Glomerular visceral epithelial cell (primary cell): ENCODE data around the gene VSTM4.

Source experiments
- DNase-seq: peaks from one replicate; pipeline ENCODE4 v3.0.0-alpha.2; 2016; ENCODE audit errors: extremely low spot score

Gene VSTM4, protein sequence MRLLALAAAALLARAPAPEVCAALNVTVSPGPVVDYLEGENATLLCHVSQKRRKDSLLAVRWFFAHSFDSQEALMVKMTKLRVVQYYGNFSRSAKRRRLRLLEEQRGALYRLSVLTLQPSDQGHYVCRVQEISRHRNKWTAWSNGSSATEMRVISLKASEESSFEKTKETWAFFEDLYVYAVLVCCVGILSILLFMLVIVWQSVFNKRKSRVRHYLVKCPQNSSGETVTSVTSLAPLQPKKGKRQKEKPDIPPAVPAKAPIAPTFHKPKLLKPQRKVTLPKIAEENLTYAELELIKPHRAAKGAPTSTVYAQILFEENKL

DNA sequence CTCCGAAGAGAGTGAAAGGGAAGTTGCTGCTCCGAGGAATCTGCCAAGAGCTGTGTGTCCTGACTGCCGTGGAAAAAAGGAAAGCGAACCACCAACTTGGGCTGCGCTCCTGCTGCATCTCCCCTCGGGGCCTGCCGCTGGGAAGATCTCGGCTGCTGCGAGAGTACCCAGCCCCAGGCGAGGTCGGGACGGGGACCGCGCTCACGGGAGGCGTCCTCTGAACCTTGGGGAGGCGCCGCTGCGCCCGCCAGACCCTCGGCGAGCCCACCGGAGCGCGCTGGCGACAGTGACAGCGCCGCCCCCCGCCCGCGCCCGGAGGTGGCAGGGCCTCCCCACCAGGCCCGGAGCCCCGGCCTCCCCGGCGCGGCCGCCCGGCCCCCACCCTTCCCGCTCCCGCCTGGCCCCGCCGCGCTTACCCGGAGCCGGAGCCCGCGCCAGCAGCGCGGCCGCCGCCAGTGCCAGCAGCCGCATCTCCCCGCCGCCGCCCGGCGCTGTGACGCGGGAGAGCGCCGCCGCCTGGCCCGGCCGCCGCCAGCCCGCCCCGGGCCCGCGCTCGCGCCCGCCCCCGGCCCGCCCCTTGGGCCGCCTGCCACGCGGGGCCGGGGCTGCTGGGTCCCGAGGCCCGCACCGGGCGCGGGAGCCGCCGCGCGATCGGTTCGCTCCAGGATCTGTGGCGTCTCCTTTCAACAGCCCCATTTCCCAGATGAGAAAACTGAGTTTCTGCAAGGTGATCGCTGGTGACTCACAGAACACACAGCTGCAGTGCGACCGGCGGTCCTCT, at the start of gene VSTM4:
VSTM4 (minus strand) TSS at position 508 of the 781 bp plus-strand sequence; CDS start at position 471, 37 bp downstream.
- DNase-seq = peak; percentile 49

DNA sequence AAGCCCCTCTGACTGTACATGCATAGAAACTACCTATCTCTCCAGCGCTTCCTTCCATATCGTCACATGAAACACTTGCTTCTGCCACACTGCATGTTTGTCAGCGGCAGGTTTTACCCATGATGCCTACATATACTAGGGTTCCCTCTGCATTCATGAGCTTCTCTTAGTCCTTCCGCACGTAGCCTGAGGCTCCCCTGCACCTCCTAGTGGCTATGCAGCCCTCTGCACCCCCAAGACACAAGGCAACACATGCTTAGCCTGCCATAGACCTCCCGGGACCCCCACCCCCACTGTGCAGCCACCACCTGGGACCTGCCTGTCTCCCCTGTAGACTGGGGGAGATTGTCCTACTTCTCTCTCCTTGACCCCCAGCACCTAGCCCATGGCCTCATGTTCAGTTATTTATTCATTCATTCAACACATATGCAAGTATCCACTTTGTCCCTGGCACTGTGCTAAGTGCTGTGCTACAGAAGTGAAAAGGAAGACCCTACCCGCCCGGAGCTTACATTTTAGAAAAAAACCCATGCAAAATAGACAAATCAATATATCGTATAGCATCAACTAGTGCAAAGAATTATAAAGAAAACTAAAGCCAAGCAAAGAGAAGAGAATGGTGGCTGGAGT, 49.4 kb upstream of the VSTM4 start:
- peak; percentile 25 for DNase-seq

DNA sequence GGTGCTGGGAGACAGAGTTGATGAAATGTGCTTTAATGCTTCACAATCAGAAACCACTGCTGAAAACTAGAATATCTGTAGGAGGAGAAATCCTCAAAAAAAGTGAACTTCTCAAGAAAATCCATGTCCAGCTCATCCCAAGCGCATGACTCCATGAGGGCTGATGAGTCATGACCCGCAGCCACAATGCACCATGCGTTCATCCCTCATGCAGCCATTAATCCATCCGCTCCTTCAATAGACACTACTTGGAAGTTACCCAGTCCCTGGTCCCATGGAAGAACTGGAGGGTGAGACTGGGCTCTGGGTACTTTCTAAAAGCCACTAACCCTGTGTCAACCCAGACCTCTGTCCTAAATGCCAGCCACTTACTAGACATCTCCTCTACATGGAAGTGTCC, 48.4 kb upstream of the VSTM4 start:
- DNase-seq = peak; percentile 59

DNA sequence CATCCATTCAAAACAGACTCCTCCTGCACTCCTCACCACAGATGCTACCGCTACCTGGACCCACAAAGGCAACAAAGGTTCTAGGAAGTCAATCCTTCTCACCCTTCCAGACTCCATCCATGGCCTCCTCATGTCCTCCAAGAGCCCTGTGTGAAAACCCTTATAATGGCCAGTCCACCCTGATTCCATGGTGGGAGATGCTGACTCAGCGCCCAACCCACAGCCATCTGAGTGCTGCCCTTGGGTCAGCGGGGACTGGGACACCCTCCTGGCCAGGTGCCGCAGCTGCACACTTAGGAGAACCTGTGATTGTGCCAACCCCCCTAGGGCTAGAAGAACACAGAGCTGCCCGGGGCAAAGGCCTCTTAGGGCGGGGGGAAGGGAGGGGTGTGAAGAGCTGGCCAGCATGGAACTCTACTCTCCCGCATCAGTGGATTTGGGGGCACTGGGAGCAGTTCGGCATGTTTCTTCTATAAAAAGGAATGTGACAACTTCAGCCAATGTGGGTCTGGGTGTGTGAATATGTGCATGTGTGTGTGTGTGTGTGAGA, 47.5 kb upstream of the VSTM4 start:
- DNase-seq = no peak

DNA sequence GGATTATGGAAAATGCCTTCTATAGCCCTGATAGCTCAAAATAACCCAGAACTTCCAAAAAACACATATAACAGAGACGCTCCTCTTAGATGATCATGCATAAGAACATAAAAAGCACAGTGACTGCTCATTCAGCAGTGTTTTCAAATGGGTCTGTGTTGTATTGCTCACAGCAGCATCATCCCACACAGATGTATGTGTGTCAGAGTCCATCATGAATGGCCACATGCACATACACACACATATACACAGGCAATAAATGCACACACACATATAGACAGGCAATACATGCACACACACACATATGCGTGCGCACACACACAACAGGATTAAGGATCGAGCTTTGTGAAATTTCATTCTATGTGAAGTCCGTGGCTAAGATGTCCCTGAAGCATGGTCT, 46.7 kb upstream of the VSTM4 start:
- no peak for DNase-seq

DNA sequence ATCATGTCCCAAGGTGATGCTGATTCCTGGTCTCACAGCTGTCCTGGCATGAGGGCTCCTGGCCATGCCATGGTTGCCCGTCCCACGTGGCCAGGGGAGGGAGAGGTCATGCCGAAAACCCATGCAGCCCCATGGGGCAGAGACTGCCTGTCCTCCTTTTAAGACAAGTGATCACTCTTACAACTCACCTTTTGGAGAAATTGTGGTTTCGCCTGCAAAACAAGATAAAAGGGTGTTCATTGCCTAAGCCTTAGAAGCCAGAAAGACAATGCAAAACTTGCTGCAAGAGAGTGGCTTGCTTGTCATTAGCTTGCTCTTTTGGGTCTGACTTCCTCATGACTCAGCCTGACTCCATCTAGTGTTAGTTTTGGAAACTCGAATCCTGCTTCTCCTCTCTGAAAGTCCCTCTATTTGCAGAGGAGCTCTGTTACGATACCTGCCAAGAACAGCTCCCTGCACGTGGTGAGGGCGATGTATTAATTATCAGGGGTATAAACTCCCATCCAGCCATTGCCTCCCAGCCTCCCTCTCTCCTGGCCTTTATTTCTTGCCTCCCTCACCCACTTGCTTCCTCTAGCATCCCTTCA, 46.2 kb upstream of the VSTM4 start:
- DNase-seq = peak; percentile 30

DNA sequence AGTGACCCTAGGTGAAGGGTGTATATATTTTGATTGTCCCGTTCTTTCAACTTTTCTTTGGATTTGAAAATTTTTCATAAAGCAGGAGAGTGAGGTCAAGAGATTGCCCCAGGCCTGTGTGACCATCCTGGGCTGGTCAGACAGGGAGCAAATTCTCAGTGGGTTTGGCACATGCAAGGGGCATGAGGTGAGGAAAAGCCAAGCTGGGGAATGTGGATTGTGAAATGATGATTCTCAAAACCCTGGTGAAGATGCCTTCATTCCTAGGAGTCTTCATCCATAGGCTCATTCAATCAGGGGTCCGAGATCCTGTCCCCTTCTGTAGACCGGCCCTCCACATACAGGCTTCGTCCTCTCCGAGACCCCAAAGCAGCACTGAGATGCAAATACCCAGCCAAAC, 45.5 kb upstream of the VSTM4 start:
- no peak for DNase-seq

DNA sequence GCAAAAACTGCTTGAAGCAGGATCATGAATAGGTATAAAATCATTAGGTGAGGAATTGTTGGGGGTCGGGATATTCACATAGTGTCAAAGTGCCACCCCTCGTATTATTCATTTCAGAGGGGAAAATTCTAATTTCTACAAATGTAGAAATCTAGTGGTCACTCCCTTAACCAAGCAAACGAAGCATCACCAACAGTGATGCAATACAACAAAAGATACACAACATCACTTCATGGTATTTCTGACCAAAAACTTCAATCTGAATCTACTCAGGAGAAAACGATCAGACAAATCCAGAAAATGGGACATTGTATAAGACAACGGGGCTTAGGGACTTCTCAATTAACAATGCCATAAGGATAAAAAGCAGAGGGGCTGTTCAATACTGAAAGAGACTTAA, 44.8 kb upstream of the VSTM4 start:
- DNase-seq = no peak

DNA sequence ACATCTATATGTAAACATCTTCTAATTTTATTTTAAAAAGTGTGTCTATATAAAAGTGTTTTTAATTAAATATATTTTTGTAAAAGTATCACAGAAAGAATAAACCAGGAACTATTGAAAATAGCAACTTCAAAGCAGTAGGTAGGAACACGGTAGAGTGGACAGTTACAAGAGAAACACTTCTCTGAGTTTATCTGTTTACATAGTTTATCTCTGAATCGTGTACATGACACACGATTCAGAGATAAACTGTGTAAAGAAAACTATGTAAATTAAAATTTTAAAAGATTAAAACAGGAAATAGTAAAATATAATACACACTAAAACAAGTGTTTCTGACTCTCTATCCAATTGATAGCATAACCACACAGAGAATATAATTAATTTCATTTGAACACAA, 43.6 kb upstream of the VSTM4 start:
- no peak for DNase-seq

DNA sequence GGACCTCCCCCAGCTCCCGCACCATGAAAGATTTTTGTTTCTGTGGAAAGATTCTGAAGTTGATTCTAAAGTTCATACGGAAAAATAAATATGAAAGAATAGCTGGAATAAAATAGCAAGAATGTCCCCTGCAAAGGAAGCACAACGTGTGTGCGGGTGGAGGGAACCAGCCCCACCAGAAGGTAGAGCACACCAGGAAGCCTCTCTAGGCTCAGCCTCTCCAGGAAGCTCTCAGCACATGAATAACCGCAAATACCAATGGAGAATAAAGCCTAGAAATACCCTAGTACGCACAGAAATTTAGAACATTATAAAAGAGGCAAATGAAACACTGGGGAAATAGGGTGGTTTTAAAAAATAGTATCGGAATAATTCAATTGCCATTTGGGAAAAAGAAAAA, 43.1 kb upstream of the VSTM4 start:
- no peak for DNase-seq

DNA sequence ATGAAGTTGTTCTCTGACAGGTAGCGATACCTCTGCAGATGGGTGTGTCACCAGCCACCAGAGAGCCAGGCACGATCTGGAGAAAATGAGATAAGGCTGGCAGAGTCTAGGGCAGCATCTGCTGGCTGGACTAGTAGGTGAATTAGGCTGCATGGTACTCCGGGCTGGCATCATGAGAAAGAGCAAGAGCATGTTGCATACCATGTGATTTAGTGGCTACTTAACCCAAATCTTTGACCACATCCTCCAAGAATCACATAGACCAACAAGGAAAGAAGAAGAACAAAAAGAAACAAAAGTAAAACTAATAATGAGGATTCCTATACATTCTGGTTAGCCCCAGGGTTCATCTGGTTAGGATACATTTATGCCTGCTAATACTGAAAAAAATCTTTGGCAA, 41.9 kb upstream of the VSTM4 start:
- DNase-seq = no peak

DNA sequence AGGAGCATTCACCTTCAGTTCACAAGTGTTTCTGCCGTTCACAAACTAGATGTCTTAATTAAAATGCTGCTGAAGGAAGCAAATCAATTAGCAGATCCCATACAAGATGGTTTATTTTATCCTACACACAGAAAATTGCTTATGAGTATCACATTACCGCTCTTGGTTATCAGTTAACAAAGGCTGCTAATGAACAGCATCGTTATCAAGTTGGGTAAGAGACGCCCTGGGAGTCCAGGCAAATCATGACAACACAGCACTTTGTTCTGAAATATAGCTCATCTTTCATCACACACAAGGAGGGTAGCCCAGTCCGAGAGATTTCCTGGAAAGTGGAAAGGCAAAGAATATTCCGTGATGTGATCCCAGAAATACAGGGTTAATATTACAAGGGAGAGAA, 39.3 kb upstream of the VSTM4 start:
- no peak for DNase-seq

DNA sequence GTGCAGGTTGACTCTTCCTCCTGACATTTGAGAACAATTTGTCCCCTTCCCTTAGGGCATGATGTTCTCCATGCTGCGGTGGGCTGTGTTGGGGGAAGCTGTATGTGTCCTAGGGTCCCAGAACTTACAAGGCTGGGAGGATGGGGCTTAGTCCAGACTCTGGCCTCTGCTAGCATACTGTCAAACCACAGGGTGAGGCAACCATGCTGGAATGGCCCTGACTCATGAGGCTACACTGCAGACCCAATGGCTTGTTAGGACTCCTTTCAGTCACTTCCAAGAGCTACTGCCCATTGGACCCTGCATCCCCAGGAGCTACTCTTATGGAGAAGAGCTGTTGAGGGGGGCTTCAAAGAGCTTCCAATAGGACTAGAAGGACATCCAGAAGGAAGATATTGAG, 38.6 kb upstream of the VSTM4 start:
- DNase-seq = peak; percentile 53

DNA sequence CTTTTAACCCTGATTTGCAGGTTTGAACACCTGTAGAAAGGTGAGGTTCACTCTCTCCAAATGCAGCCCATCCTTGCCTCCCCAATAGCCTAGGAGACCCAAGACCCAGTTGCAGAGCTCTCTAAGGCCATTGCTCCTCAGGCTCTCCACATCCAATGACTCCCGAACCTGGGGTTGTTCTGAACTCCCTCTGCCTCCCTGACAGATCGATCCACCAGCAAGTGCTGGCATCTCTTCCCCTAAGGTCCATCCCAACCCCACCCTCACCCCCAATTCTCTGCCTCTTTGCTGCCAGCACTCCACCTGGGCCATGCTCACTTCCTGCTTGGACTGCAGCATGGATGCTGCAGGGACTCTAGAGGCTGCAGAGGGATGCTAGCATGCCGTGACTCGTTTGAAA, 37.8 kb upstream of the VSTM4 start:
- DNase-seq = no peak

DNA sequence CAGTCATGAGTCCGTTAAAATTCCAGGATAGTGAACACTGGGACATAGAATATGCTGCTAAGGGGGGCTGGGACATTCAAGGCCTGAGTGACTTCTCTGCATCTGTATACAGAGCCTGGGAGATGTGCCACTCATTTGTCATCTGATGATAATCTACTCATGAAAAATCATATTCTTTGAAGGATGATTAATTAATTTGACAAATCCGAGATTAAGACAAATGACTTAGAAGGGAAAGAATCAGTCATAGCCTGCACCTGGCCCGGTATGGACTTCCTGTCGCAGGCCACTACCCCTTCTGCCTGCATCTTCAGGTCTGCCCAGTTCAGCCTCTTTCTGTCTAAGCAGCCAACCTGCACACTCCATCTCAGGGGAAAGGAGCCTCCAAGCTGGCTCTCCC, 37.3 kb upstream of the VSTM4 start:
- no peak for DNase-seq

DNA sequence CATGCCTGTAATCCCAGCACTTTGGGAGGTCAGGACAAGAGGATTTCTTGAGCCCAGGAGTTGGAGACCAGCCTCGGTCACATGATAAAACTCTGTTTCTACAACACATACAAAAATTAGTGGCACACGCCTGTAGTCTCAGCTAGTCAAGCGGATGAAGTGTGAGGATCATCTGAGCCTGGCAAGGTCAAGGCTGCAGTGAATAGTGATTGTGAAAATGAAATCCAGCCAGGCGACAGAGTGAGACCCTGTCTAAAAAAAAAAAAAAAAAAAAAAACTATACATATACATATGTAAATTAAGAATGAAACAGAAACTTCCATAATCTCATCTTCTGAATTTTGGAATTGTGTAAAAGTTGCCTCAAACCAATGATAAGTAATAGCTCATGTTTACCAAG, 36.7 kb upstream of the VSTM4 start:
- DNase-seq = no peak

DNA sequence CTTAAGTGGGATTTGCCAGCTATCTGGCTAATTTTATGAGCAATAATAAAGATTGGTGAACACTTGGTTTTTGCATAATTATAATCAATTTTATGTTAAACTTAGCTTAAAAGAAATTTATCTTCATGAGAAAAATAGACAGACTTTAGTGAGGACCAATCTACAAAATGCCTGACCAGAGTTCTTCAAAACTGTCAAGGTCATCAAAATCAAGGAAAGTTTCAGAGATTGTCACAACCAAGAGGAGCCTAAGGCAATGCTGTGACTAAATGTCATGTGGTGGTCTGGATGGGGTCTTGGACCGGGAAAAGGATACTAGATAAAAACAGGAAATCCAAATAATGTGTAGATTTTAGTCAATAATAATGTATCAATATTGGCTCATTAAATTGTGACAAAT, 36.2 kb upstream of the VSTM4 start:
- DNase-seq = no peak

DNA sequence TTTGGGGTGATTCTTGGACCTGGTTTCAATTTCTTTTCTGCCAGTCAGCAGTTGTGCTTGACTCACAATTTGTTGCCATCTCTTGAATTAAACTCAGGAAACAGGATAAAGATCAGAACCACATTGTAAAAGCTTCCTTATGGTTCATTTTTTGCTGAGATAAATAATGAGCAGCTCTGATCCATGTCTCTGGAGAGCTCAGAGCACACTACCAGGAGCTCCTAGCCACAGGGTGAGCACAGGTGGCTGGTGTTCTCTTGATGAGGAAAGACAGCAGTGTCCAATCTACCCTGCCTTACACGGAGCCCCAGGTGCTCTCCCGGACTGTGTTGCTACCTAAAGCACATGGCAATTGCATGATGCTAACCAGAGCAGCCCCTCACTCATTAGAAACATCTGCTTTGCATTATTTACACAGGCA, 35.7 kb upstream of the VSTM4 start:
- no peak for DNase-seq

DNA sequence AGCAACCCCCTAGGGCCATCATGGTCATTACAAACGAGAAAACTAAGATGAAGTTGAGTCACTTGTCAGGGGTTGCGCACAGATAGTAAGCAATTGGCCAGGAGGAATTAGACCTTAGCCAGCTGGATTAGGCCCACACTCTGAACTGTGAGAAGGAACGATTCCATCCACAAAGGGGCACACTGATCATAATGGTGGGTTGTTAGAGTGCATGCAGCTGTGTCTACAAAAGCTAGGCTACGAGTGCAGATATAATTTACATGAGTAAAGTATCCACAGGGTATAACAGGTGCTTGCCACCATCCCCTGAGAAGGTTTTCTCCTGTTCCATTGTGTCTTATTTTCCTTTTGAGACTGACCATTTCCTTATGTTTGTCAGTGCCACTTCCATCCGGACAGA, 35.1 kb upstream of the VSTM4 start:
- DNase-seq = no peak

DNA sequence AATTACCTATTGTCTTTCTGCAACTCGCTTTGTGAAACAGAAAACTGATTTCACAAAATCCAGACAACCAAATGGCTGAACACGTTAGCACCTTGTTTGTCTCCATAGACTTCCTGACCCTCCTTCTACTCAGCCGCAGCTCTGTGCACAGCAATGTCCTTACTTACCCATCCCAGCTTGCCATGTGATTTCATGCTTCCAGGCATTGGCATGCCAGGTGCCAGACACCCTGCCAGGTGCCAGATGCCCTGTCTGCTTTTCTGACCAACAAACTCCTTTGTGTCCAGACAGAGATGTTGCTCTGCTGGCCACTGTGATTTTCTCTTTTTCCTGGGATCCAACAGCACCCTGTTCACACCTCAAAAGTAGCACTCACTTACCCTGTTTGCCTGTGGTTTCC, 34.6 kb upstream of the VSTM4 start:
- DNase-seq = no peak

DNA sequence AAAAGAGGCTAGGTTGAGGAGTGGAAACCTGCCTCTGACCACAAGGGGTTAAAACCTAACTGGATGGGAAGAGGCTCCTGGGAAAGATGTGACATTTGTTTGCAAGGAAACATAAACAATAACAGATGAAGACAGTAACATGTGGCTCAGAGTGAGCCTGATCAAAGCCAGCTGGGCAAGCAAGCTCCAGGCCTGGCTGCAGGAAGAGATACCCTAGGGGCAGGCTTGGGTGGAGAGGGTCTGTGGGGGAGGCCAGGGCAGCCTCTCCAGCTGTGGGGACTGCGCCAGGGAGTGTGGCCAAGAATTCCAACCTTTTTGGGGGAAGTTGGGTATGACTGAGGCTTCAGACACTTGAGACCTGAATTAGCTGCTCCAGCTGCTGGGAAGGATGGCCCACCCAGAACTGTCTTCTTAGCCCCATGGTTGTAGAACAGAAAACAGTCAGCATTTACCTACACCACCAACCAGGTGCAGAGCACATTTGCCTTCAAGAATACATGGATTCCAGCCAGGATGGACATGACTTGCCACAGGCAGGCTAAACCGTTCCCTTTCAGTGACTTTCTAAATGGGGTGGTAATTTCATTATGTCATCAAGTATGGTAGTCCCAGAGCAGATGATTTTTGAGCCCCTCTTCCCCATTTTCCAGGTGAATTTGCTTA, 28.9 kb upstream of the VSTM4 start:
- DNase-seq = no peak

DNA sequence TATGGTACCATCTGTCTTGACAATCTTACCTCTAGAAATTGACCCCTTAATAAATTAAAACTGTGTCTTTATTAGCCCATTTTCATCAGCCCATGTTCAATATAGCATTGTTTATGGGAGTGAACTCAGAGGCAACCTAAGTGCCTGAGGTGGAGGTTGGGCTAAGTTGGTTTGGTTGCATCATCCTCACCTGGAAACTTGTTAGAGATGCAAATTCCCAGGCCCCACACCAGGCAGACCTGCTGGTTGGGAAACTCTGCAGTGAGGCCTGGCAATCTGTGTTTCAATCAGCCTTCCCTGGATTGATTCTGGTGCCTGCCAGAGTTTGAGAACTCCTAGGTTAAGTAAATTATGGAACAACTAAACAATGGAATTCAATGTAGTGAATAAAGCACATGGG, 27.9 kb upstream of the VSTM4 start:
- DNase-seq = no peak
